H1 (cell line): Measurements from ENCODE around the gene PGLYRP2. TPM values are rescaled to one million over a fixed set of nuclear protein-coding genes. Genes with fewer than 3 reads are reported as not detected.

Experiments used
- ASH2L ChIP-seq: fragments of 200-600, 300-600 bp; sonication (generic); IDR thresholded peaks from one replicate; pipeline ENCODE4 v1.7.1; 2017; ENCODE audit warnings: low read length
- polyA plus RNA-seq, 7 experiments: library from polyadenylated mRNA; depleted of rRNA in 3 of 7; stranded (reverse) in 5 of 7; unstranded in 2 of 7; fragments of >200 nt in 5 of 7; fragments of 200-250 nt in 2 of 7; gene quantifications; 1 replicate in 5 of 7; 2 replicates in 1 of 7; 4 replicates in 1 of 7; pipeline versions ENCODE4 v1.2.1 to v1.2.3, GENCODE V29; 2011 to 2013; ENCODE audit warnings: missing spikeins in 2 of 7, mixed read lengths in 2 of 7
- total RNA-seq: library from RNA; stranded (reverse); fragmentation: NEBNext Ultra II Directional; extraction: Animal tissue kit (Norgen Biotek cat#: 25700); gene quantifications from 2 replicates; pipeline ENCODE4 v1.2.1, GENCODE V29; 2021
- TF ChIP-seq, protein P1 (sequence below): fragments of 300-600 bp; sonication (generic); IDR thresholded peaks from 2 replicates; pipeline ENCODE4 v1.7.1; 2012; ENCODE audit warnings: low read length, moderate library complexity, mild to moderate bottlenecking, inconsistent platforms; ENCODE audit not compliant: insufficient replicate concordance

Gene PGLYRP2
- total and polyA plus RNA-seq, 2 of the 8 experiments (the other 6 are each of a cell fraction or from before 2014, with no cell fraction given), result not detected

DNA sequence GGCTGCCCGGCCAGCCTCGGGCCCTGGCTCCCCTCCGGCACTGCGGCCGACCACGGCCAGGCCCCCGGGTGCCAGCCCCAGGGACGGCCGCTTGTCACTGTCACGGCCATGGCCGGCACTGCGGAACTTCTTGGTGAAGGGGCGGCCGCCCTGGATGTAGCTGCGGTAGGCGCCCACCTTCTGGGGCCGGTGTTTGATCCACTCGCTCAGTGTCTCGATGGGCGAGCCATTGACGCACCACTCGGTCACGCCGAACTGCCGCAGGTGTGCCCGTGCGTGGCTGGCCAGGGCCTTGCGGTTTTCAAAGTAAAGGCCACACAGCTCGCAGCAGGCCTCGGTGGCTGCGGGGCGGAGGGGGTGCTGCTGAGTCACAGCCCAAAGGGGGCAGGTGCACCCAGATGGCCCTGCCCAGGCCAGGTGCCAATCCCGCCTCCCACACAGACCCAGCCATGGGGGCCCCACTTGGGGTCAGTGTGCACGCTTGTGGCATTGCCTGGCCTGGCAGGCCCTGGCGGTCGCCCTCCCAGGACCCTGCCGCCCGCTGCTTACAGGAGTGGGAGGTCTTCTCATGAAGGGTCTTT, 54.5 kb downstream of the PGLYRP2 start (continued):
- TF ChIP-seq, protein P1, sequence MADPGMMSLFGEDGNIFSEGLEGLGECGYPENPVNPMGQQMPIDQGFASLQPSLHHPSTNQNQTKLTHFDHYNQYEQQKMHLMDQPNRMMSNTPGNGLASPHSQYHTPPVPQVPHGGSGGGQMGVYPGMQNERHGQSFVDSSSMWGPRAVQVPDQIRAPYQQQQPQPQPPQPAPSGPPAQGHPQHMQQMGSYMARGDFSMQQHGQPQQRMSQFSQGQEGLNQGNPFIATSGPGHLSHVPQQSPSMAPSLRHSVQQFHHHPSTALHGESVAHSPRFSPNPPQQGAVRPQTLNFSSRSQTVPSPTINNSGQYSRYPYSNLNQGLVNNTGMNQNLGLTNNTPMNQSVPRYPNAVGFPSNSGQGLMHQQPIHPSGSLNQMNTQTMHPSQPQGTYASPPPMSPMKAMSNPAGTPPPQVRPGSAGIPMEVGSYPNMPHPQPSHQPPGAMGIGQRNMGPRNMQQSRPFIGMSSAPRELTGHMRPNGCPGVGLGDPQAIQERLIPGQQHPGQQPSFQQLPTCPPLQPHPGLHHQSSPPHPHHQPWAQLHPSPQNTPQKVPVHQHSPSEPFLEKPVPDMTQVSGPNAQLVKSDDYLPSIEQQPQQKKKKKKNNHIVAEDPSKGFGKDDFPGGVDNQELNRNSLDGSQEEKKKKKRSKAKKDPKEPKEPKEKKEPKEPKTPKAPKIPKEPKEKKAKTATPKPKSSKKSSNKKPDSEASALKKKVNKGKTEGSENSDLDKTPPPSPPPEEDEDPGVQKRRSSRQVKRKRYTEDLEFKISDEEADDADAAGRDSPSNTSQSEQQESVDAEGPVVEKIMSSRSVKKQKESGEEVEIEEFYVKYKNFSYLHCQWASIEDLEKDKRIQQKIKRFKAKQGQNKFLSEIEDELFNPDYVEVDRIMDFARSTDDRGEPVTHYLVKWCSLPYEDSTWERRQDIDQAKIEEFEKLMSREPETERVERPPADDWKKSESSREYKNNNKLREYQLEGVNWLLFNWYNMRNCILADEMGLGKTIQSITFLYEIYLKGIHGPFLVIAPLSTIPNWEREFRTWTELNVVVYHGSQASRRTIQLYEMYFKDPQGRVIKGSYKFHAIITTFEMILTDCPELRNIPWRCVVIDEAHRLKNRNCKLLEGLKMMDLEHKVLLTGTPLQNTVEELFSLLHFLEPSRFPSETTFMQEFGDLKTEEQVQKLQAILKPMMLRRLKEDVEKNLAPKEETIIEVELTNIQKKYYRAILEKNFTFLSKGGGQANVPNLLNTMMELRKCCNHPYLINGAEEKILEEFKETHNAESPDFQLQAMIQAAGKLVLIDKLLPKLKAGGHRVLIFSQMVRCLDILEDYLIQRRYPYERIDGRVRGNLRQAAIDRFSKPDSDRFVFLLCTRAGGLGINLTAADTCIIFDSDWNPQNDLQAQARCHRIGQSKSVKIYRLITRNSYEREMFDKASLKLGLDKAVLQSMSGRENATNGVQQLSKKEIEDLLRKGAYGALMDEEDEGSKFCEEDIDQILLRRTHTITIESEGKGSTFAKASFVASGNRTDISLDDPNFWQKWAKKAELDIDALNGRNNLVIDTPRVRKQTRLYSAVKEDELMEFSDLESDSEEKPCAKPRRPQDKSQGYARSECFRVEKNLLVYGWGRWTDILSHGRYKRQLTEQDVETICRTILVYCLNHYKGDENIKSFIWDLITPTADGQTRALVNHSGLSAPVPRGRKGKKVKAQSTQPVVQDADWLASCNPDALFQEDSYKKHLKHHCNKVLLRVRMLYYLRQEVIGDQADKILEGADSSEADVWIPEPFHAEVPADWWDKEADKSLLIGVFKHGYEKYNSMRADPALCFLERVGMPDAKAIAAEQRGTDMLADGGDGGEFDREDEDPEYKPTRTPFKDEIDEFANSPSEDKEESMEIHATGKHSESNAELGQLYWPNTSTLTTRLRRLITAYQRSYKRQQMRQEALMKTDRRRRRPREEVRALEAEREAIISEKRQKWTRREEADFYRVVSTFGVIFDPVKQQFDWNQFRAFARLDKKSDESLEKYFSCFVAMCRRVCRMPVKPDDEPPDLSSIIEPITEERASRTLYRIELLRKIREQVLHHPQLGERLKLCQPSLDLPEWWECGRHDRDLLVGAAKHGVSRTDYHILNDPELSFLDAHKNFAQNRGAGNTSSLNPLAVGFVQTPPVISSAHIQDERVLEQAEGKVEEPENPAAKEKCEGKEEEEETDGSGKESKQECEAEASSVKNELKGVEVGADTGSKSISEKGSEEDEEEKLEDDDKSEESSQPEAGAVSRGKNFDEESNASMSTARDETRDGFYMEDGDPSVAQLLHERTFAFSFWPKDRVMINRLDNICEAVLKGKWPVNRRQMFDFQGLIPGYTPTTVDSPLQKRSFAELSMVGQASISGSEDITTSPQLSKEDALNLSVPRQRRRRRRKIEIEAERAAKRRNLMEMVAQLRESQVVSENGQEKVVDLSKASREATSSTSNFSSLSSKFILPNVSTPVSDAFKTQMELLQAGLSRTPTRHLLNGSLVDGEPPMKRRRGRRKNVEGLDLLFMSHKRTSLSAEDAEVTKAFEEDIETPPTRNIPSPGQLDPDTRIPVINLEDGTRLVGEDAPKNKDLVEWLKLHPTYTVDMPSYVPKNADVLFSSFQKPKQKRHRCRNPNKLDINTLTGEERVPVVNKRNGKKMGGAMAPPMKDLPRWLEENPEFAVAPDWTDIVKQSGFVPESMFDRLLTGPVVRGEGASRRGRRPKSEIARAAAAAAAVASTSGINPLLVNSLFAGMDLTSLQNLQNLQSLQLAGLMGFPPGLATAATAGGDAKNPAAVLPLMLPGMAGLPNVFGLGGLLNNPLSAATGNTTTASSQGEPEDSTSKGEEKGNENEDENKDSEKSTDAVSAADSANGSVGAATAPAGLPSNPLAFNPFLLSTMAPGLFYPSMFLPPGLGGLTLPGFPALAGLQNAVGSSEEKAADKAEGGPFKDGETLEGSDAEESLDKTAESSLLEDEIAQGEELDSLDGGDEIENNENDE, result no peak
- no peak for TF ChIP-seq ASH2L
